Testis (tissue), 2 donors: ENCODE measurements around the gene KIF6.

Experiments used
- POLR2A ChIP-seq: fragments of 450-650 bp; IDR thresholded peaks from one replicate; pipeline ENCODE4 v1.6.1; 2017; ENCODE audit warnings: antibody characterized with exemption, mild to moderate bottlenecking, moderate library complexity
- TF ChIP-seq, protein P1 (sequence below), 3 experiments: fragments of 450-650 bp in 2 of 3; fragments of 200-600 bp in 1 of 3; sonication (generic) in 1 of 3; IDR thresholded peaks; one replicate each; pipeline ENCODE4 v1.5.1; 2016 to 2019; ENCODE audit warnings: antibody characterized with exemption in 3 of 3, mild to moderate bottlenecking in 2 of 3, moderate library complexity in 1 of 3

- TF ChIP-seq, protein P1, sequence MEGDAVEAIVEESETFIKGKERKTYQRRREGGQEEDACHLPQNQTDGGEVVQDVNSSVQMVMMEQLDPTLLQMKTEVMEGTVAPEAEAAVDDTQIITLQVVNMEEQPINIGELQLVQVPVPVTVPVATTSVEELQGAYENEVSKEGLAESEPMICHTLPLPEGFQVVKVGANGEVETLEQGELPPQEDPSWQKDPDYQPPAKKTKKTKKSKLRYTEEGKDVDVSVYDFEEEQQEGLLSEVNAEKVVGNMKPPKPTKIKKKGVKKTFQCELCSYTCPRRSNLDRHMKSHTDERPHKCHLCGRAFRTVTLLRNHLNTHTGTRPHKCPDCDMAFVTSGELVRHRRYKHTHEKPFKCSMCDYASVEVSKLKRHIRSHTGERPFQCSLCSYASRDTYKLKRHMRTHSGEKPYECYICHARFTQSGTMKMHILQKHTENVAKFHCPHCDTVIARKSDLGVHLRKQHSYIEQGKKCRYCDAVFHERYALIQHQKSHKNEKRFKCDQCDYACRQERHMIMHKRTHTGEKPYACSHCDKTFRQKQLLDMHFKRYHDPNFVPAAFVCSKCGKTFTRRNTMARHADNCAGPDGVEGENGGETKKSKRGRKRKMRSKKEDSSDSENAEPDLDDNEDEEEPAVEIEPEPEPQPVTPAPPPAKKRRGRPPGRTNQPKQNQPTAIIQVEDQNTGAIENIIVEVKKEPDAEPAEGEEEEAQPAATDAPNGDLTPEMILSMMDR (IDR thresholded peaks at IDR 0.05), result no peak
- TF ChIP-seq POLR2A, result no peak
Observed at GRCh38 chr6:39327507-39327906, 397.7 kb downstream of the KIF6 start.
